Stimulated activated CD4-positive, alpha-beta T cell treated with anti-CD3 and anti-CD28 coated beads, Interleukin-1b, Interleukin-23, amount 100 ng/mL, for 1 hour (primary cell): ENCODE data around the gene SUCNR1.
"Not testable (repeated sequence)": the region's sequence is repeated elsewhere in the genome, so short reads cannot be mapped to it uniquely, and the experiment has no call there.

Experiments
- DNase-seq, 2 donors: peaks; one replicate each; pipeline ENCODE4 v3.0.0-alpha.2; 2020; ENCODE audit warnings: low read depth in 2 of 2

SUCNR1 gene, protein sequence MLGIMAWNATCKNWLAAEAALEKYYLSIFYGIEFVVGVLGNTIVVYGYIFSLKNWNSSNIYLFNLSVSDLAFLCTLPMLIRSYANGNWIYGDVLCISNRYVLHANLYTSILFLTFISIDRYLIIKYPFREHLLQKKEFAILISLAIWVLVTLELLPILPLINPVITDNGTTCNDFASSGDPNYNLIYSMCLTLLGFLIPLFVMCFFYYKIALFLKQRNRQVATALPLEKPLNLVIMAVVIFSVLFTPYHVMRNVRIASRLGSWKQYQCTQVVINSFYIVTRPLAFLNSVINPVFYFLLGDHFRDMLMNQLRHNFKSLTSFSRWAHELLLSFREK

DNA sequence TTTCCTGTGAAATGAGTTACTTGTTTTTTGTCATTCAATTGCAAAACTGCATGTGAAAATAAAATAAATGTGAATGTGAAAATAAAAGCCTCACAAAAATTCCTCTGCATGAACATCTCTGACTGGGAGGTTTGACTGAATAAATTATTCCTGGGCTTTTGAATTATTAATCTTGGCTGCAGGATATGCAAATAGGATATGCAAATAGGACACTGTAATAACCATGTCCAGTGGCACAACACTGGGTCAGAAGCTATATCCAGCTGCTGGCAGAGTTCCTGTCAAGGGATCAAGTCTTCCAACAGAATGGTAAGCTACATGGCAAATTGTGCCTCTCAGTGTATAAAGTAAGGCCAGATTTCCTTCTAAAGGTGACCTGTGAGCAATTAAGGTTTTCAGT, at the start of gene SUCNR1:
SUCNR1 (plus strand) TSS at position 246 of the 400 bp plus-strand sequence. CDS start 6,250 bp downstream, outside the sequence.
- no peak for DNase-seq

DNA sequence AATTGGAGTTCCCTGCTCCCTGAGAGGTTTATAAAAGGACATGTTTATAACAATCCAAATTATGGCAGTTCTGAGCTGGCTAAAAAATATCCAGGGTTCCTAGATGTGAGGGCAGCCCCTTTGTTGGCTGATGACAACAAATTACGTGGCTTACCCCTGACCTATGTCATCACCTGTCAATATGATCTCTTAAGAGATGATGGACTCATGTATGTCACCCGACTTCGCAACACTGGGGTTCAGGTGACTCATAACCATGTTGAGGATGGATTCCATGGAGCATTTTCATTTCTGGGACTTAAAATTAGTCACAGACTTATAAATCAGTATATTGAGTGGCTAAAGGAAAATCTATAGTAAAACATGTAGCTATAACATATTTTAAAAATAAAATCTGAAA, 45.6 kb upstream of the SUCNR1 start:
- no peak for DNase-seq

DNA sequence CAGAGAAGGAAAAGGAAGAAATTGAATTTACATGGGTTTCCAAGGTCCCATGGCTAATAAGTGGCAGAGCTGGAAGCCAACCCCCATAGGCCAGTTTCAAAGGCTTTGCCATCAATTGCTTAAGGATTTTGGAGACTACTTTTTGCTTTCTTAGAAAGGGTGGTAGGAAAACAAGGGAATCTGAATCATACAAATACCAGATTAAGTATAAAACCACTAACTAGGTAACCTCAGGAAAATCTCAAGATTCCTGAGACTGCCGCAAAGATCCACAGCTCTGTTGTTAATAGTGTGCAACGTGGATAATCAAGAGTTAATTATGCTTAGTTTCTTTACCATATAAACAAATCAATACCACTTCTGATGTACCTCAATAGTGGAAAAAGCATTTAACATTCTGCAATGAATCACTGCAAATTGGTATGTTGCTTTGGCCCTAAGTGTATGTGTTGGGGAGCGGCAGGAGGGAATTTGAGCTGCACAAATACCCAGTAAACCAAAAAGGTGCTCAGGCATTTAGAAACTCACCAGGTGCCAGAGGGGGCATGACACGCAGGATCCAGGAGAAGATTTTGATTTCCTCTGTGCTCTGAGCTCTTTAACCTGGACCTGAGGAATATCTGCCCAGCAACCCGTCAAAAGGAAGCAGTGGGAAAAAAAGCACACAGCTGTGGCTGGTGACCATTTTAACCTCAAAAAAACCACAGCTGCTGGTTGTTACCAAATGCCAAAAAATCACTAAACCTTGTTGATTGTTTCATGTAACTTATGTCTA, 37.5 kb upstream of the SUCNR1 start:
- DNase-seq, result no peak

DNA sequence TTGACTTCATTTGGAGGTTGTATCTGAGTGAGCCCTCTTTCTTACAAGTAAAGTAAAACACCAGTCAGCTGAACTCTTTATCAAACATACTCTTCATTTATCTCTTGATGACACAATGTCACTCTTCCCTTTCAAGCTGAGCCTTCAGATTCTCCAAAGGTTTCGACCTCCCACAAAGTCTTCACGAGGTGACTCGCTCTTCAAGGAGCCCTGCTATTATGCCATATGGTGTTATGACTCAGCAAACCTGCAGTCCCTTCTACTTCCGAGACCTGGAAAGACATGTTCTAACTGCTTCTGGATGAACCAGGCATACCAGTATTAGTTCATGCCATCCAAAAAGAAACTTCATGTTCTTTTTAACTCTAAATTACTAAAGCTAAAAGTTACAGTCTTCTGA, 36.4 kb upstream of the SUCNR1 start:
- no peak for DNase-seq

DNA sequence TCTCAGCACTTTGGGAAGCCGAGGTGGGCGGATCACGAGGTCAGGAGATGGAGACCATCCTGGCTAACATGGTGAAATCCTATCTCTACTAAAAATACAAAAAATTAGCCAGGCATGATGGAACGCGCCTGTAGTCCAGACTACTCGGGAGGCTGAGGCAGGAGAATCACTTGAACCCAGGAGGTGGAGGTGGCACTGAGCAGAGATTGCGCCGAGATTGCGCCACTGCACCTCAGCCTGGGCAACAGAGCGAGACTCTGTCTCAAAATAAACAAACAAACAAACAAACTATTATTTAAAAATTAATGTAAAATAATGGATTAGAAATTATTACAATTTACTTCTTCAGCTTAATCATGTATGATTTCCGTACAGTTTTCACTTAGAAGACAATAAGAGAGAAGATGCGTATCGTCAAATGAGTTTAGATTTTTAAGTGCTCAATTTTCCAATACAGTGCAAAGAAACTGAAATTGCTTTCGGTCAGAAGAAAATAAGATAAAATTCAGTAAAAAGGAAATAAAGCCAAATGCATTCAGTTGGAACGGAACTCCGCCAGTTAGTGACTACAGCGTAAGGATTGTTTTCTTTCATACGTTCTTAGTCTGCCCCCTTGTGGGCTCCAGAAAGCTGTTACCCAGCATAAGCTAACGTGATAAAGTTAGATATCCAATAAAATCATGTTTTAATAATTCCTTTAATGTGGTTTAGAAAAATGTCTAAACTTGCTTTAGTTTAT, 34.7 kb upstream of the SUCNR1 start:
- peak in 1 of 2 donors; percentile 0 for DNase-seq

DNA sequence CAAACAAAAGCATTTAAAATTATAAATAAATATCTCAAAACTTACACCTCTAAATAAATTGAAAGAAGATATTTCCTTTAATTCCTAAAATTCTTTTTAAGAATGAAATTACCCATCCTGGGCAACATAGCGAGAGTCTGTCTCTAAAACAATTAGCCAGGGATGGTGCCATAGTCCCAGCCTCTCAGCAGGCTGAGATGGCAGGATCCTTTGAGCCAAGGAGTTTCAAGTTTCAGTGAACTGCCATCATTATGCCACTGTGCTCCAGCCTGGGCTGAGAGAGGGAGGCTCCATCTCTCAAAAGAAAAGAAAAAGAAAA, 34.2 kb upstream of the SUCNR1 start:
- DNase-seq, result no peak

DNA sequence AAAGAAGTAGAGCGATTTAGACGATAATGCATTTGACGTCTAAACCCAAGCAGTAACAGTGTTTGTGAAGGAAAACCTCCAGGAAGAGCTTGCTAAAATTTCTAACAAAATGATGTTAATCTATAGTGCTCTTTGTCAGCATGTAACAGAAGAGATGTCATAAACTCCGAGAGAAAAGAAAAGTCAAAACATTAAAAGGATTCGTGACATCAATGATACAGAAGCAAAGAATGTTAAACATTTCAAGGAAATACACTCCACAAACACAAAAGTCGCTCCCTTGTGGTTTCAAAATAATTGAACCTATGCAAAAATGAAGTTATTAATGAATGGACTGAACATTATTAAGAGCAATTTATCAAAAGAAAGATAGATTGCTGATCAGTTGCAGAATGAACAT, 31.6 kb upstream of the SUCNR1 start:
- no peak for DNase-seq

DNA sequence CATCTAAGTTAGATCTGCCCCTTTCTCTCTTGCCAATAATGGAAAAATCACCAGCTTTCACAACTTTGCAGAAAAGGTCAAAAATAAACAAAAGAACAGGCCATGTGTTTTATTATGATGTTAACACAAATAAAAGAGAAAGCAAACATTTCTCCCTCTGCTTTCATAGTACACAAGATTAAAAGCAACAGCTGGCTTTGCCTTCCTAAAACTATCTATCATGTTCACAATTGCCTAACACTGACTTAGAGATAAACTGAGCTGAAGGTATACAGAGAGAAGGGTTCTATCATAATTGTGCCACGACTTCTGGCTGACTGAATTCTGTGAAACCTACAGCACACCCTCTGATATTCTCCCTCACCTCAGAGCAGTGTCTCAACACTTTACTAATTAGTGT, 30.2 kb upstream of the SUCNR1 start:
- DNase-seq, result no peak

DNA sequence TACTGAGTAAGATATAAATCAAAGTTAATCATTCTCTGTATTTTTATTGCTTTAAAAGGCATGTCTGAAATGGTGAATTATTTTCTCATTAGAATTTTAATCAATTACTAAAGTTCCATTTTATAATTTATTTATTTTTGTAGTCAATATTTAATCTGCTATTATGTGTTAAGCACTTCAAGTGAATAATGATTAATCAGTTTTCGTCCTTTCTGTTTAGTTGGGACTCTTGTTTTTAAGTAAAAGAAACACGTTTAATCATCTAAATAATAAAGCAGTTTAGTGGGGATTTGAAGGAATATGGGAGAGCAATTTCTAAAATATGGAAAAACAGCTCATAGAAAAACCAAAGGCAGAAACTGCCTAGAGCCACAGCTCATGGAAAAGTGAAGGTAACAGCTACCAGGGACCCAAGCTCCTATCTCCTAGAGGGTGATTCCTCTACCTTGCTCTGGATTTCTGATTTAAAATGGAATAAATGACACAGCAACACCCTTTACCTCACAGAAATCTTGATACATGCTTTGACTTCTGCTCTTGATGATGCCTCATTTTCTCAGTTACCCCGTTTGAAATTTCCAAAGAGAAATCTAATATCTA, 28.0 kb upstream of the SUCNR1 start:
- DNase-seq, result no peak

DNA sequence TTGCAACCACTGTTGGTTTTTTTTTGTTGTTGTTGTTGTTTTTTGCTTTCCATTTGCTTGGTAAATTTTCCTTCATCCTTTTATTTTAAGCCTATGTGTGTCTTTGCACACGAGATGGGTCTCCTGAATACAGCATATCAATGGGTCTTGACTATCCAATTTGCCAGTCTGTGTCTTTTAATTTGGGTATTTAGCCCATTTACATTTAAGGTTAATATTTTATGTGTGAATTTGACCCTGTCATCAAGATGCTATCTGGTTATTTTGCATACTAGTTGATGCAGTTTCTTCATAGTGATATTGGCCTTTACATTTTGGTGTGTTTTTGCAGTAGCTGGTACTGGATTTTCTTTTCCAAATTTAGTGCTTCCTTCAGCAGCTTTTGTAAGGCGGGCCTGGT, 23.4 kb upstream of the SUCNR1 start:
- DNase-seq, result not testable (repeated sequence)

DNA sequence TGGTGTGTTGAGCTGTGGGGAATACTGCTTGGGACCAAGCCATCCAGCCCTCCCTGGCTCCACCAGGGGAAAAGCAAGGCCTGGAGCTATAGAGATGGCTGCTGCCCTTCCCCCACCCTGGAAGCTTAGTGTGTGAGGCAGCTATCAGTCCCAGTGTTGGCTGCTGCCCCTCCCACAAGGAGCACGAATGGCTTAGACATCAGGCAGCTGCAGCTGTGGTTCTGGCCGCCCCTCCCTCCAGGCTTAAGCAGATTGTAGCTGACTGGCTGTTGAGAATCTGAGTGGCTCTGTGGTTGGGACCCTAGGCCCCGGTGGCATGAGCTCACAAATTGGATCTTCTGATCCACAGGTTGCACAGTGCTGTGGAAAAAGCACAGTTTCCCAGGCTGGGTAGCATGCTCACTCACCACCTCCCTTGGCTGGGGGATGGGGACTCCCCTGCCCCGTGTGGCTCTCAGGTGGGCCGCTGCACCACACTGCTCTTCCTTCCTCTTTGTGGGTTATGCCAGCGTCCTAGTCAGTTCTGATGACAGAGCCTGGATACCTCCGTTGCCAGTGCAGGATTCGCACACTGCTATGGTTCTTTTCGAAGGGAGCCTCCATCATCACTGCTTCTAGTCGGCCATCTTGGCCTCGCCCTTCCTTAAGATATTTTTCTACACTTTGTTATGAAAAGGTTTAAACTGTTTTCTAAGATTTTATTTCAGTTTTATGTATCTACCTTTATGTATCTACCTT, 21.2 kb upstream of the SUCNR1 start:
- DNase-seq, result no peak

DNA sequence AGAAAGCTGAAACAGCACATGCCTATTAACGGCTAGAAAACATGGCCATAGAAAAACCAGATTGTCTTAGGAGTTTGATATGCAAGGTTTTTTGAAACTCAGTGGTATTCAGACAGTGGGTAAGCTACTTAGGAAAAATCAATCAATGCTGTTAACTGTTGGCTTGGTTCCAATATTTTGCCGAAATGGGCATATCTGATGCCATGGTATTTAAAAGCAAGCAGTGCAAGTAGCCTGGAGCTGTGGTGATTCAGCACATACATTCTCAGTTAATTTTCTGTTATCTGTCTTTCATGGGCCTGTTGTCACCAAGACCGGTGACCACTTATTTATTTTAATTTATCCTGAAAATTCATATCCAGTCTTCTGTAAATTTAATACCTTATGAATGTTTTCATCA, 17.3 kb upstream of the SUCNR1 start:
- DNase-seq, result no peak

DNA sequence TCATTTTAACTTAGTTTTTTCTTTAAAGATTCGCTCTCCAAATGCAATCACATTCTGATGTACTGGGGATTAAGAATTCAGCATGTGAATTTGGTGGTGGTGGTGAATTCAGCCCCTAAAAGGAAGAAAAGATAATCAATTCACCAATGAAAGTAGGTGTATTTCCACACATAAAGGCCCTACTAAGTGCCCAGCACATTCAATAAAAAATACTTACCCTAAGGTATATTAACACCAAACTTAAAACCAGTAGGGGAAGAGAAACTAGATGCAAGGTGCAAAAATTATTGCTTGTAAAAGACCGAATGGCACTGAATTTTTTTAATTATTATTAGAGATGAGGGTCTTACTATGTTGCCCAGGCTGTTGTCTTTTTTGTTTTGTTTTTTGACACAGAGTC, 16.8 kb upstream of the SUCNR1 start:
- no peak for DNase-seq

DNA sequence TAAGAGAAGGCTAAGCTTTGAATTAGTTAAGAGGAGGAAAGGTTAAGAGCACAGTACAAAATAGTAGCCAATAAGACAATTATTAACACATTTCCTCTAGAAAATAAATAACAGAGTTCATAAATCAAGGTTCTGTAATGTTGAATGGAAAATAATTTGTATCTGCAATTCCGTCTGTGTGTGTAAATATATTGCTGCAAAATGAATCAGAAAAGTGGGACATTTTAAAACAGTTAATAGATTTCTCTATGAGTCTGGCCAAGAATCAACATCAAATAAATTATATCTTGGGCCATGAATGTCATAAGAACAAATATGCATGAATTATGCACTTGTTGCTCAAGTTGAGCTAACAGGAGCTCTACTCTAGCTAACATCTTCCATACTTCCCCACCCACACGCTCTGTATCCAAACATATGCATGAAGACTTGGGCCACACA, 14.2 kb upstream of the SUCNR1 start:
- DNase-seq, result no peak

DNA sequence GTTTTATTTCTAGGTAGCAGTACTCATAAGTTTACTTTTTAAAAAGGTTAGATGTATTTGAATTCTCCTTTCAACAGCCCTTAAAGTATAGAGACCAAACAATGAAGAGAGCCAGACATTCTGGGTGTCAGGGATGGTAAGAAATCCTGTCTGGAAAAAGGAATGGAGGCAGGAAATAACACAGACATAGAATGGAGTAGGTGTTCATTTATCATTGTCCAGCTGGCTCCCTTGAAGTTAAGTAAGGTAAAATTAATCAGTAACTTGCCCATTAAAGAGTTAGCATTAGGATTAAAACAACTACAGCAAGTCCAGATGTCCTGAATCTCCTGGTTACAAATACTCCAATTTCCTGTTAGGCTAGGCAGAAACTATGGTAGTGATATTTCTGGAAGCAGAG, 13.5 kb upstream of the SUCNR1 start:
- no peak for DNase-seq

DNA sequence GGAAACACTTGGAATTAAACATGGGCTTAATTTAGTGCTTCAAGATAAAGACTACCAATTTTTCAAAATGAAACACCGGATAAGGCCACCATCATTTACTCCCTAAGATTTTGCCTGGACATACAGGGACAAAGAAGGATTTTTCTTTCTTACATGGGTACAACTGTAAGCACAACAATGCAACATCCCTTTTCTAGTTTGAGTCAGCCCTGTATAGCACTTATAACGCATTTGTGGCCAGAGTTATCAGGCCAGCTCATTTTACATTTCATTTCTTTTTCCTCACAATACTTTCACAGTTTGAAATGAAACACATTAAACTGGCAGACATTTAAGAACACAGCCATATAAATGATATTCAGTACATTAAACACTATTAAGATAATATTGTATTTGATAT, 9.8 kb upstream of the SUCNR1 start:
- DNase-seq, result no peak

DNA sequence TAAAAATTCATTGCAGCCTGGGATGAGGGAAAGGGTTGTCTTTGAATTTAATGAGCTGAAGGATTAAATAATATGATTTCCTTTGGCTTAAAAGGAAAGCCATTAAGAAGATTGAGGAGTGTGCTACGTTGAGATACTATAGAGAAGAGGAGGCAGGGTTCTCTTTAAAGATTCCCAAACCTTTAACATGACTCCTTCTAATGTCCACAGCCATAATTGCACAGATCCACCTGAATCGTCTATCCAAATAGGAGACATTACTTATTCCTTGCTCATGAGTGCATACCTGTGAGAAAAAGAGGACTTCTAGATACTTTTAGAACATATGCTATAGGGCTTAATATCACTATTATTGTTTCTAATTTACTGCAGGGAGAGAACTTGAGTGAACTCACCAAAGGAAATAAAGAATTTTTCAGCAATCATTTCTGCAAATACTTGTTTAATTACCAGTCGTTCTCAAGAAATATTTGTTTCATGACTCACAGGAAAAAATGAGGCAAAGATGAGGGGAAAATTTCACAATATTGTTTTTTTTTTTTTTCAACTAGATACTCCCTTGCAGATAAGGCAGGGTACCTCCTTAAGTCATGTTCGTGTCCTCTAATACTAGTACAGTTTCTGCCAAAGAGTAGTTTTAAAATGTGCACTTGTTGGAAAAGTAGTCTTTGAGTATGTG, 8.9 kb upstream of the SUCNR1 start:
- DNase-seq, result no peak

DNA sequence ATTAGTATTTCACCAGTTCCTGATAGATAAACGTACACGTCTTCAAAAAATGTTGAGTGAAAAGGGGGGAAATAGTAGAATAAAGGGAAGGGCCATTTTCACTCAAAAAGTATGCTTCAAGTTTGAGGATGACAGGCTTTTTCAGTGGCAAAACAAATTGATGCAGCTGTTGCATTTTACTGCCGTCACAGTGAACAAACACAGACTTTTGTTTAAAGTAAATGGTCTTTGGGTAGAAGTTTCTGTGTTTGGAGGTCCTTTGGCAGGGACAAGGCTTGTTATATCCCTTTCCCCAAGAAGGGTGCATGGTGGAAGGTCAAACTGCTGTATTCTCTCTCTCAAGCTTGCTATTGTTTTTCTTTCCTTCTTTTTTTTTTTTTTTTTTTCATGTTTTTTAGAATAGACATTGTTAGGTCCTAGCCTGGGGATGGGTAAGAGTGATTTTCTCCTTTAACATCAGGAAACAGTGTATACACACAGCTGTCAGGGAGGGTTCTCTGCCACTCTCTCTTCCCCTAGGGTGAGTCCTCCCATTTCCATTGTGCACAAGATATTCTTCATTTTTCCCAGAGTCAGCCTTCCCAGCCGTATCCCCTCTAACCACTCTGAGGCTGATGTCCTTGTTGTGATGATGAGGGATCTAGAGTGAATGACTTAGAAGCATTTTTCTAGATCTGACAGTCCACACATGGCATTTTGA, 6.6 kb upstream of the SUCNR1 start:
- DNase-seq, result no peak

DNA sequence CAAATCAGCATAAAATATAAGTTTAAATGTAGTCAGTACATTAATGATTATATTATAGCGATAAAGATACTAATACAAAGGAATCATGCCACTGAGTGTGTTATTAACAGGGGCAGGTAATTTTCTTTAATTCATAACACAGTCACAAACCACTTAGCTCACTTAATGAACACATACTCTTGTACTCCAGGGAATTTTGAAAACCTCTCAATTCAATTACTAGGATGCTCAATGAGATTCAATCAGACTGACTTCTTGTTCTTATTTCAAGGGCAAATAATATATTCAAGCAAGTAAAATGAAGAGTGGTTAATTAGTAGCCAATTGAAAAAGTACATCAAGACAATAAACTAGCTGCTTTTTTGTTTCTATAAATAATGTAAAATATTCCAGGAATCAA, 5.8 kb upstream of the SUCNR1 start:
- DNase-seq, result no peak

DNA sequence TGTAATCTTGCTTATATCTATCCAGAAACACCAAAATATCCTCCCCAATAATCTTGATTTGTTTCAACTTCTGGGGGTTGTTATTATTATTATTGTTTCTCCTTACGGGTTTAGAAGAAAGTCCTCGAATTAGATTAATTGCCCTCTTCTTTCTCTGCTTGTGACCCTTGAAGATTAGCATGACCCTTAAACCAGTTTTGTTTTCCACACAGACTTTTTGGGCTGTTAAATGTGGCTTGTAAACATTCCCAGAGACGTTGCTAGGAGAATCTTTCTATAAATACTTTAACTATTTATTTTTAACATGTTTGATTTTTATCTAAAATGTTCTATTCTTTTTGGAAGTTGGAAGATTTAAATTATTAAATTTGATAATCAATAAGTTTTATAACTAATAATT, 4.3 kb upstream of the SUCNR1 start:
- DNase-seq, result no peak
